ENCODE data around the gene CCDC116. TPM values are rescaled to one million over a fixed set of nuclear protein-coding genes. Genes with fewer than 3 reads are reported as not detected.
"Not testable (repeated sequence)": the region's sequence is repeated elsewhere in the genome, so short reads cannot be mapped to it uniquely, and the experiment has no call there.

The CCDC116 gene
- total RNA-seq, 1 donor from 2014 or later: 0.89 TPM

GRCh38 chr22:21643533-21644357 lies 11.2 kb downstream of the CCDC116 start:
- intact Hi-C loops (cut with DNase I): no loop called here
- DNase-seq (ENCODE audit: low spot score) (no peak), ATAC-seq (no peak)

DNA sequence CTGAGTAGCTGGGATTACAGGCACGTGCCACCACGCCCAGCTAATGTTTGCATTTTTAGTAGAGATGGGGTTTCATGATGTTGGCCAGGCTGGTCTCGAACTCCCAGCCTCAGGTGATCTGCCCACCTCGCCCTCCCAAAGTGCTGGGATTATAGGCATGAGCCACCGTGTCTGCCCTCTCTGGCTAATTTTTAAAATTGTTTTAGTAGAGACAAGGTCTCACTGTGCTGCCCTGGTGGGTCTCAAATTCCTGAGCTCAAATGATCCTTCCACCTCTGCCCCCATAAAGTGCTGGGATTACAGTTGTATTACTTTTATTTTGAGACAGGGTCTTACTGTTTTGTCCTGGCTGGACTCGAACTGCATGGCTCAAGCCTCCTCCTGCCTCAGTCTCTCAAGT lies 13.0 kb downstream of the CCDC116 start:
- ATAC-seq; DNase-seq (ENCODE audit: low spot score); intact Hi-C loops (cut with DNase I): not testable (repeated sequence)

GRCh38 chr22:21646608-21647590 lies 14.3 kb downstream of the CCDC116 start:
- intact Hi-C loops (cut with DNase I): loop anchor here (1.0 kb wide), 1 partner anchor 33 kb away; no protein-coding TSS in a partner anchor
- DNase-seq (ENCODE audit: low spot score) (peak; percentile 87), ATAC-seq (peak; percentile 39)

DNA sequence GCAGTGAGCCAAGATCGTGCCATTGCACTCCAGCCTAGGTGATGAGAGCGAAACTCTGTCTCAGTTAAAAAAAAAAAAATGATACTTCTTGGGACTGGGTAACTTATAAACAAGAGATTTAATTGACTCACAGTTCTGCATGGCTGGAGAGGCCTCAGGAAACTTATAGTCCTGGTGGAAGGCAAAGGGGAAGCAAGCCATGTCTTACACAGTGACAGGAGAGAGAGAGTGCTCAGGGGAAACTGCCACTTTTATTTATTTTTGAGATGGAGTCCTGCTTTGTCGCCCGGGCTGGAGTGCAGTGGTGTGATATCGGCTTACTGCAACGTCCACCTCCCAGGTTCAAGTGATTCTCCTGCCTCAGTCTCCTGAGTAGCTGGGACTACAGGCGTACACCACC lies 17.7 kb downstream of the CCDC116 start:
- ATAC-seq (no peak), DNase-seq (ENCODE audit: low spot score) (no peak)
- intact Hi-C loops (cut with DNase I): loop anchor here (10.0 kb wide), 1 partner anchor 1555 kb away; no protein-coding TSS in a partner anchor

DNA sequence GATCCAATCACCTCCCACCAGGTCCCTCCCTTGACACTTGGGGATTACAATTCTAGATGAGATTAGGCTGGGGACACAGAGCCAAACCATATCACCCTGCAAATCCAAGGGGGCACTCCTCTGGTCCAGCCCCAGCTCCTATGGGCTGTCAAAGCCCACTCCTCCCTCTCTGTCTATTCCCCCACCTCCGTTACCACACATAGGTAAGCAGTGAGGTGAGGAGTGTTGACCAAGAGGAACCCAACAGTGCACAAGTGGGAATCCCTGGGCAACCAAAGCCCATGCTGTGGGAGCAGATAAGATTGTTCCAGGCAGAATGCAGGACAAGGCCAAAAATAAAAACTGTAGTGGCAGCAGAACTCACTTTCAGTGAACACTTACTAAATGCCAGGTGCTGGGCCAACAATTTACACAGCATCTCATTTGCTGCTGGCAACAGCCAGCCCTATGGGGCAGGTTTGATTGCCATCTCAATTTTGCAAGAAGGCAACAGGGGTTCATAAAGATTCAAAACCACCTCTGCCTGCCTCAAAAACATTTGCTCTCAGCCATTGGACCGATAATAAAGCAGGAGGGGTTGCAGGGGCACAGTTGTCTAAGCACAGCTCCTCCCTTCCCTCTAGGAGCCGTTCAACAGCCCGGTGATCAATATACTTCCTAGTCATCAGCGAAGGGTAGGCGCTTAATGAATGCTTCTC lies 18.4 kb downstream of the CCDC116 start:
- intact Hi-C loops (cut with DNase I): loop anchor here (10.0 kb wide), 1 partner anchor 1554 kb away; no protein-coding TSS in a partner anchor
- DNase-seq (ENCODE audit: low spot score) (no peak), ATAC-seq (no peak)

- DNase-seq (ENCODE audit: low spot score) (peak; percentile 63), ATAC-seq (peak; percentile 17)
- intact Hi-C loops (cut with DNase I): loop anchor here (10.0 kb wide), 1 partner anchor 1553 kb away; no protein-coding TSS in a partner anchor
Observed at GRCh38 chr22:21651521-21652009, 19.0 kb downstream of the CCDC116 start.

DNA sequence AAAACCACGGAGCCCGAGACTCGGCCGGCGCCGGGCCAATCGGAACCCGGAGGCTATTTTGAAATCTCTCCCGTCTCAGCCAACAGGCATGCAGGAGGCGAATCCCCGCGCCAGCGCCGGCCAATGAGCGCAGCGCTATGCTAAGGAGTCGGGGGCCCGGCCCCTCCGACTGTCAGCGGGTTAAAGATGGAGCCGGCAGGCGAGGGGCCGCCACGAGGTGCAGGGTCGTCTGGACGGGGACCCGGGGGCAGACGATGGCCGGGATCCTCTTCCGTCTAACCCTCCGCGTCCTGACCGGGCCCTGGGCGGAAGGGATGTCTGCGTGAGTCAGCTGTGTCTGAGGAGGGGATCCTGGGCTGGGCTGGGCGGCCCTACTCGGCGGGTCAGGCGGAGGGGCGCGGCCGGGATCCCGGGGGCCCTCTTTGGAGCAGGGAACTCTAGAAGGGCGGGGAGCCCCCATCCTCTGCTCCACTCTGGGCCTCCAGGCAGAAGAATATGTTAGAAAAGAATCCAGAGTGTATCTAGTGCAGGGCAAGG lies 19.5 kb downstream of the CCDC116 start:
- intact Hi-C loops (cut with DNase I): loop anchor here (10.0 kb wide), 1 partner anchor 1553 kb away; no protein-coding TSS in a partner anchor
- ATAC-seq (peak; percentile 95), DNase-seq (ENCODE audit: low spot score) (peak; percentile 92)

GRCh38 chr22:21652547-21653545 lies 20.3 kb downstream of the CCDC116 start:
- ATAC-seq (no peak), DNase-seq (ENCODE audit: low spot score) (no peak)
- intact Hi-C loops (cut with DNase I): loop anchor here (10.0 kb wide), 1 partner anchor 1552 kb away; no protein-coding TSS in a partner anchor

DNA sequence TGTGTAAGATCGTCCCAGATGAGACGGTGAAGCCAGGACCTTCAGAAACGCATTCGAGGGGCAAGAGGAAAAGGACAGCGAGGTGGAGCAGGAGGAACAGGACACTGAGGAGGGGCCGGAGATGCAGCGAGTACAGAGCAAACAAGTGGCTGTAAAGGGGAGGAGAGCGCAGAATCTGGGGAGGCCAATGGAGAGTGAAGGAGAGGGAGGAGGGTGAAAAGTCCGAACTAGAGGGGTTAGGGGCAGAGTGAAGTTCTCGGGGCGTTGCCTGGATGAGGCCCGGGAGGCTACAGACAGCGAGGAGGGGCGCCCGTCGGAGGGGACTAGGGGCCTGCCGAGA lies 24.4 kb downstream of the CCDC116 start:
- ATAC-seq (no peak), DNase-seq (ENCODE audit: low spot score) (no peak)
- intact Hi-C loops (cut with DNase I): loop anchor here (10.0 kb wide), 1 partner anchor 1548 kb away; no protein-coding TSS in a partner anchor

DNA sequence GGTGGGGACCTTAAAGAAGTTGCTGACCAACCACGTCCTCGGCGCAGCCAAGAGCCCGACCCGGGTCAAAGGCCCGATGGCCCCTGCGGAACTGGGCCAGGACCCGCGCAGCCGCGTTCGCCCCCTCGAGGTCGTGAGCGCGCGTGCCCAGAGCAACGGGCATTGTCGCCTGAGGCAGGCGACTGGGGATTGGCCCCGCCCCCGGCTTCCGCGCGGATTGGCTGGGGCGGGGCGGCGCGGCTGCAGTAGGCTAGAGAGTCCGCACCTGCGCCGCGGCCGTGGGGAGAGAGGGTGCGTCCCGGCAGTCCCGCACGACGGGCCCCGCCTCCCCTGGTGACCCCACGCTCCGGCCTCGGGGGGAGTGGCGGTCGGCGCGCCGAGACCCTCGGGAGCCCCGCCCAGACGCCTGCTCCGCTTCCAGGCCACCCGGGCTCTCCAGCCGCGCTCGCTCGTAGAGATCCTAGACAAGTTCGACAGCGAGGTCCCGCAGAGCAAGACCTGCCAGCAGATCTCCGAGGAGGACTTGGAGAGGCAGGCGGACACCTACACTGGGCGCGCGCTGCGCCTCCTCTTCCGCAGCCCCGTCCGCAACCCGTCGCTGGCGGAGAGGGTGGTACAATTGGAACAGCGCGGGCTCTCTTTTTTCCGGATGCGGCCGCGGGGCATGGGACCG lies 24.9 kb downstream of the CCDC116 start:
- ATAC-seq (peak; percentile 61), DNase-seq (ENCODE audit: low spot score) (peak; percentile 75)
- intact Hi-C loops (cut with DNase I): loop anchor here (10.0 kb wide), 1 partner anchor 1547 kb away; no protein-coding TSS in a partner anchor

DNA sequence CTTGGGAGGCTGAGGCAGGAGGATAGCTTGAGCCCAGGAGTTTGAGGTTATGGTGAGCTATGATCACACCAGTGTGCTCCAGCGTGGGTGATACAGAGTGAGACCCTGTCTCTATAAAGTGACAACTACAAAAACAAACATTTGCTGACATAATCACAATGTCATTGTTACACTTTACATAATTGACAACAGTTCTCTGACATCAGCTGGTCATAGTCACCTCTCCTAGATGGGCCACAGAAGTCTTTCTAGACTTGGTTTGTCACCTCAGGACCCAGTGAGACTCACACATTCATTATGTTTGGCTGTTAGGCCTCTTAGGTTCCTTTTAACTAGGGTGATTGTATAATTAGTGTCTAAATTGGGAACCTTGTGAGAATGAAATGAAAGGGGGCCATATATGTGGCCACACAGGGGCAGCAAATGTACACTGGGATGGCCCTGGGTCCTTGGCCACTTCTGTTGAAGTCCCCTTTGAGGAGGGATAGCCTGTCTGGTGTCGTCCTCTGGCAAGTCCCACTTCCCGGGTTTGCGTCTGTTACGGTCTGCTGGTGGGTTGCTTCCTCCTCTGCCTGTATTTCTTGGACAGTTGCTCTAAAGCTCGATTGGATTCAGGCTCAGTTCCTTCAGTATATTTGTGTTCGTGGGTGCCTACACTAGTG lies 27.4 kb downstream of the CCDC116 start:
- intact Hi-C loops (cut with DNase I): loop anchor here (10.0 kb wide), 1 partner anchor 1545 kb away; no protein-coding TSS in a partner anchor
- ATAC-seq (no peak), DNase-seq (ENCODE audit: low spot score) (no peak)

DNA sequence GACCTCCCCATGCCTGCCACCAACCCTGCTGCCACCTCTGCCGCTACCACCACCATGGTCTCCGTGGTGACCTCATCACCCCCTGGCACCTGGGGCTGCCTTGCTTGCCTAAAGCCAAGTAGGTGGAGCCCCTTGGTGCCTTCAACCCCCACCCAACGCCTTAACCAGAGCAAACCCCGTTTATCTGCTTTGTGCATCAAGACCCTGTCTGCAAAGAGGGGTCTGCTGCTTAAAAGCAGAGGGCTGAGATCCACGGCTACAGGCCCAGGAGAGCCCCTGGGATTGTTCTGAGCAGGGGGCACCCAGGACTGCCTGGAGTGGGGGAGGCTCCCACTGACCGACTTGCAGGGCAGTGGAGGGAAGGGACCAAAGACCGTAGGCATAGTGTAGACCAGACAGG lies 28.3 kb downstream of the CCDC116 start:
- no peak for DNase-seq (ENCODE audit: low spot score)
- no peak for ATAC-seq
- intact Hi-C loops (cut with DNase I): no loop called here

DNA sequence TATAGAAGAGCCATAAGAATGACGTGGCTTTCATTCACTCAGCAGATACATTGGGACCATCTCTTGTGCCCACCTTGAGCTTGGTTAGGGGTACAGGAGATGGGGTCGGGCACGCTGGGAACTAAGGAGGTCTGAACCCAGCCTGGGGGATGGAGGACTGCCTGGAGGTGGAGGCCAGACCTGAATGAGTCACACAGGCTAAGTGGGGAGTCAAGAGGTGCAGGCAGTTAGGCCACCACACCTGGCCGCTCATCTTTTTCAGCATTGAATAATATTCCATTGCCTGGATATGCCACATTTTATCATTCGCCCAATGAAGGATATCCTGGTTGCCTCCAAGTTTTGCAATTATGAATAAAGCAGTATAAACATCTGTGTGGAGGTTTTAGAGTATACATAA lies 29.4 kb downstream of the CCDC116 start:
- no peak for DNase-seq (ENCODE audit: low spot score)
- no peak for ATAC-seq
- intact Hi-C loops (cut with DNase I): no loop called here

DNA sequence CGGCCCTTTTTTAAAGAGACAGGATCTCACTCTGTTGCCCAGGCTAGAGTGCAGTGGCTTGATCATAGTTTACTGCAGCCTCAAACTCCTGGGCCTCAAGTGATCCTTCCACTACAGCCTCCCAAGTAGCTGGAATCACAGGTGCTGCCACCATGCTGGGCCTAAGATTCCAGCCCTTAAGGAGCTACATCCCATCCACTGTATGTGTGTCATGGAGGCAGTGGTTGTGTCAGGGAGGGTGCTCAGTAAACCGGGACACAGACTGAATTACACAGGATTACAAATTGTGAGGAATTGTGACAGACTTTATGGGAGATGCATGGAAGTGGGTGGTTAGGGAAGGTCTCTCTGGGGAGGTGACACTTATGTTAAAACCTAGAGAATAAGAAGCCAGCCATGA lies 31.2 kb downstream of the CCDC116 start:
- no peak for ATAC-seq
- intact Hi-C loops (cut with DNase I): no loop called here
- DNase-seq (ENCODE audit: low spot score): no peak

DNA sequence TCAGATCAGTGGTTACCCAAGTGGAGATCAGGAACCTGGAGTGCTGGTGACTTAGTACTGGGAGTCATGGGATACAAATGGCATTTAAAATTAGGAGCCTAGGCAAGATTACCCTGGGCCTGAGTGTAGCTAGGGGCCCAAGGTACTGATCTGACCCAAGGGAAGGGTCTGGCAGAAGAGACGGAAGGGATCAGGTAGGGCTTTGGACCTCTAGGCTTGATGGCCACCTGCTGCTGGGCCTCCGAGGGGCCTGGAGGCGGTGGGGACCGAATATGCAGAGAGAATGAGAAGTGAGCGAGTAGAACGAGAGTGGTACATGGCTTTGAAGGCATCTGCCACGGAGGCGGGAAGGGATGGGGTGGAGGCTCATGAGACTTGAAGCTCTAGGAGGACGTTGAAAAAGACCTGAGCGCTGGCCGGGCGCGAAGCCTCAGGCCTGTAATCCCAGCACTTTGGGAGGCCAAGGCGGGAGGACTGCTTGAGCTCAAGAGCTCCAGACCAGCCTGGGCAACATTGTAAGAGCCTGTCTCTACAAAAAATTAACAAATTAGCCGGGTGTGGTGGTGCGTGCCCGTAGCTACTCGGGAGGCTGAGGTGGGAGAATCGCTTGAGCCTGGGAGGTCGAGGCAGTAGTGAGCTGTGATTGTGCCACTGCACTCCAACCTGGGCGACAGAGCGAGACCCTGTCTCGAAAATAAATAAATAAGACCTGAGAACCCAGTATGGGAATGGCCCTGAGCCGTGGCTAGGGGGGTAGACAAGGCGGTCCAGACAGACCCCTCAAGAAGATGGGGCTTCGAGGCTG lies 32.7 kb downstream of the CCDC116 start:
- DNase-seq (ENCODE audit: low spot score): no peak

More for the DNA sequence above, 32.7 kb downstream of the CCDC116 start:
- no peak for ATAC-seq
- intact Hi-C loops (cut with DNase I): no loop called here

Data from sciatic nerve (tissue), 2 donors.